B cell (primary cell): ENCODE data around the gene RANBP9. TPM values are rescaled to one million over a fixed set of nuclear protein-coding genes. Genes with fewer than 3 reads are reported as not detected.

Experiments used
- ATAC-seq: fragments of 200-7000 bp; cut with Tn5 transposase; one replicate; pipeline ENCODE4 v1.10.0; 2021; ENCODE audit warnings: low read depth, mild to moderate bottlenecking, moderate number of reproducible peaks, moderate library complexity
- CTCF ChIA-PET: fragments of 350-600 bp; sonication (Branson Sonifier 250); formaldehyde crosslinking; loops from one replicate; lab custom pipeline; 2021; ENCODE audit warnings: antibody characterized with exemption, inconsistent platforms; lab: Charles Lee
- POLR2A ChIA-PET: fragments of 350-600 bp; sonication (Branson Sonifier 250); formaldehyde crosslinking; loops from one replicate; lab custom pipeline; 2021; ENCODE audit warnings: antibody characterized with exemption; lab: Charles Lee
- DNase-seq: peaks from one replicate; pipeline ENCODE4 v3.0.0; 2013
- H2AFZ ChIP-seq: 2 replicates; pipeline ENCODE4 v1.6.1; 2012; ENCODE audit warnings: mild to moderate bottlenecking, low read depth, low read length; ENCODE audit not compliant: insufficient read depth, poor library complexity, severe bottlenecking
- H3K27ac ChIP-seq, 2 donors: 1 replicate in 1 of 2; 2 replicates in 1 of 2; pipeline ENCODE4 v1.5.1; 2012 to 2013; ENCODE audit warnings: low read length in 2 of 2, mild to moderate bottlenecking in 2 of 2, moderate library complexity in 1 of 2
- H3K27me3 ChIP-seq, 4 experiments: fragments of 200-600 bp in 1 of 4; sonication (generic) in 1 of 4; replicated peaks in 1 of 4; 1 replicate in 2 of 4; 2 replicates in 2 of 4; pipeline versions ENCODE4 v1.6.1 to v1.7.0; 2013 to 2016; ENCODE audit warnings: low read length in 3 of 4, mild to moderate bottlenecking in 2 of 4, mixed read lengths in 1 of 4, moderate library complexity in 1 of 4; ENCODE audit not compliant: insufficient read depth in 4 of 4, control insufficient read depth in 3 of 4; ENCODE audit errors: control extremely low read depth in 1 of 4
- H3K36me3 ChIP-seq, 2 experiments: replicated peaks in 1 of 2; 1 replicate in 1 of 2; 2 replicates in 1 of 2; pipeline versions ENCODE4 v1.6.1 to v1.7.1; 2013; ENCODE audit warnings: low read length in 1 of 2; ENCODE audit not compliant: insufficient read depth in 2 of 2, control insufficient read depth in 1 of 2; ENCODE audit errors: control extremely low read depth in 1 of 2, extremely low read depth in 1 of 2
- H3K4me1 ChIP-seq, 2 donors: fragments of 200-600 bp in 1 of 2; sonication (generic) in 1 of 2; 1 replicate in 1 of 2; 2 replicates in 1 of 2; pipeline versions ENCODE4 v1.5.1 to v1.6.1; 2013 to 2017; ENCODE audit warnings: low read length in 2 of 2; ENCODE audit not compliant: control insufficient read depth in 2 of 2, insufficient read depth in 2 of 2
- H3K4me2 ChIP-seq: replicated peaks from 2 replicates; pipeline ENCODE3; 2012; ENCODE audit warnings: mild to moderate bottlenecking, low read depth, low read length; ENCODE audit not compliant: poor library complexity, severe bottlenecking
- H3K4me3 ChIP-seq, 5 experiments: fragments of 200-600 bp in 1 of 5; sonication (generic) in 1 of 5; 1 replicate in 3 of 5; 2 replicates in 2 of 5; pipeline versions ENCODE4 v1.5.1 to v1.7.0; 2011 to 2016; ENCODE audit warnings: low read length in 4 of 5, mild to moderate bottlenecking in 4 of 5, low read depth in 2 of 5, control low read depth in 1 of 5, moderate library complexity in 1 of 5; ENCODE audit not compliant: insufficient read depth in 1 of 5; ENCODE audit errors: control extremely low read depth in 1 of 5, extremely low read depth in 1 of 5
- H3K79me2 ChIP-seq: fragments of 200-600 bp; sonication (generic); one replicate; pipeline ENCODE4 v1.6.0; 2016; ENCODE audit warnings: low read length; ENCODE audit not compliant: control insufficient read depth, insufficient read depth
- H3K9ac ChIP-seq: fragments of 200-600 bp; sonication (generic); 2 replicates; pipeline ENCODE4 v1.6.1; 2017; ENCODE audit warnings: mild to moderate bottlenecking, low read length, moderate library complexity
- H3K9me3 ChIP-seq, 3 donors: one replicate each; pipeline versions ENCODE4 v1.6.1 to v1.7.1; 2013; ENCODE audit warnings: low read length in 2 of 3; ENCODE audit not compliant: control insufficient read depth in 2 of 3, insufficient read depth in 1 of 3; ENCODE audit errors: control extremely low read depth in 1 of 3
- H4K20me1 ChIP-seq: 2 replicates; pipeline ENCODE4 v1.6.0; 2012; ENCODE audit warnings: mild to moderate bottlenecking, low read length; ENCODE audit not compliant: insufficient read depth, control insufficient read depth, poor library complexity, severe bottlenecking
- H3K27ac Mint-ChIP-seq: one replicate; pipeline ENCODE4 v1.8.0; 2021; ENCODE audit warnings: mixed read lengths
- H3K27me3 Mint-ChIP-seq: one replicate; pipeline ENCODE4 v1.8.0; 2021; ENCODE audit warnings: mixed read lengths
- H3K4me1 Mint-ChIP-seq: one replicate; pipeline ENCODE4 v1.8.0; 2021; ENCODE audit warnings: mixed read lengths
- H3K4me3 Mint-ChIP-seq: one replicate; pipeline ENCODE4 v1.8.0; 2021; ENCODE audit warnings: mixed read lengths
- H3K9me3 Mint-ChIP-seq: one replicate; pipeline ENCODE4 v1.8.0; 2022; ENCODE audit warnings: mixed read lengths; ENCODE audit not compliant: insufficient read depth
- CTCF ChIP-seq: fragments of 200-600 bp; IDR thresholded peaks from one replicate; pipeline ENCODE4 v1.8.0; 2022; ENCODE audit warnings: antibody characterized with exemption, mild to moderate bottlenecking
- EZH2 ChIP-seq: IDR thresholded peaks from 2 replicates; pipeline ENCODE4 v1.6.1; 2012; ENCODE audit warnings: borderline replicate concordance, low read depth, mild to moderate bottlenecking, moderate library complexity, low read length; ENCODE audit not compliant: insufficient read depth, poor library complexity, severe bottlenecking
- WGBS: methylation state at CpG from one replicate; pipeline ENCODE4 v1.1.5; 2013; ENCODE audit warnings: missing lambda C conversion rate; ENCODE audit not compliant: insufficient coverage; 5-methylcytosine and 5-hydroxymethylcytosine counted together
- intact Hi-C: fragments of 100-400 bp; cut with micrococcal nuclease; formaldehyde crosslinking; loops from one replicate; pipeline ENCODE4 v1.10.0; 2022
- polyA plus RNA-seq: library from polyadenylated mRNA; depleted of rRNA; stranded (reverse); fragments of >200 nt; gene quantifications from 2 replicates; pipeline ENCODE4 v1.2.3, GENCODE V29; 2012
- total RNA-seq, 2 donors: library from RNA; stranded (reverse); fragments of 120-200 nt in 1 of 2; gene quantifications; 1 replicate in 1 of 2; 2 replicates in 1 of 2; pipeline versions ENCODE4 v1.2.3 to v1.2.4, GENCODE V29; 2013 to 2022

RANBP9 gene
- total and polyA plus RNA-seq, 2 donors (not counting 1 experiment from before 2014, with no cell fraction given): 20.0 to 34.1 TPM

- peaks cover 75% of the 10 kb centered on the region for H3K4me1 Mint-ChIP-seq
- no peak for DNase-seq
- peaks cover 0 to 26% of the 10 kb centered on the region in 2 donors for H3K4me1 ChIP-seq
- no peak overlapping the region for H3K4me3 Mint-ChIP-seq
- no peak overlapping the region for H3K9ac ChIP-seq
- H3K27me3 ChIP-seq: no peaks in the 10 kb centered on the region
- no peak overlapping the region for H3K4me2 ChIP-seq
- TF ChIP-seq CTCF (no peak), EZH2 (no peak)
- H2AFZ ChIP-seq: no peak overlapping the region
- no peak overlapping the region for H3K27ac Mint-ChIP-seq
- no peak for ATAC-seq
- CTCF ChIA-PET: no interaction called here
- no peak overlapping the region for H3K27ac ChIP-seq
- H3K79me2 ChIP-seq: peaks cover 100% of the 10 kb centered on the region
- peaks cover 0 to under 1% (median 0%) of the 10 kb centered on the region in 3 donors for H3K9me3 ChIP-seq
- POLR2A ChIA-PET: interaction anchor here (0.8 kb wide), 1 partner anchor 50 kb away, joined by 3 read pairs; the partner anchor contains the start of gene NOL7
- H3K27me3 Mint-ChIP-seq: no peaks in the 10 kb centered on the region
- no peaks in the 10 kb centered on the region for H3K36me3 ChIP-seq
- H3K4me3 ChIP-seq: no peak overlapping the region
- peaks cover 74% of the 10 kb centered on the region for H4K20me1 ChIP-seq
- intact Hi-C loops: no loop called here
- no peaks in the 10 kb centered on the region for H3K9me3 Mint-ChIP-seq
Observed at GRCh38 chr6:13664703-13665352, 46.8 kb downstream of the RANBP9 start.

DNA sequence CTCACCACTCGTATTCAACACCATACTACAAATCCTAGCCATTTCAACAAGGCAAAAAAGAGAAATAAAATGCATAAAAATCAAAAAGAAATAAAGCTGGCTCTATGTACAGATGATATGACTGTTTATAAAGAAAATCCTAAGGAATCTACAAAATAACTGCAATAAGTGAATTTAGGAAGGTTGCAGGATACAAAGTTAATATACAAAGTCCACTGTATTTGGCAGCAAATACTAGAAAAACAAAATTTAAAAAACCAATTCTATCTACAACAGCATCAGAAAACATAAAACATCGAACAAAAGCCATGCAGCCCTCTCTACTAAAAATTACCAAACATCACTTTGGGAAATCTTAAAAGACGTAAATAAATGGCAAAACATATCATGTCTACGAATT lies 47.6 kb downstream of the RANBP9 start:
- H3K27ac ChIP-seq: no peak overlapping the region
- DNase-seq: no peak
- no peaks in the 10 kb centered on the region for H3K36me3 ChIP-seq
- no peak overlapping the region for H3K4me3 Mint-ChIP-seq
- no peak overlapping the region for H3K4me2 ChIP-seq
- CTCF ChIA-PET: no interaction called here
- WGBS: 100% methylated on average over 2 of the region's 4 CpGs
- TF ChIP-seq CTCF (no peak), EZH2 (no peak)
- H3K9me3 Mint-ChIP-seq: no peaks in the 10 kb centered on the region
- H3K9ac ChIP-seq: no peak overlapping the region
- ATAC-seq: no peak
- peaks cover 69% of the 10 kb centered on the region for H4K20me1 ChIP-seq
- H3K9me3 ChIP-seq: no peaks in the 10 kb centered on the region
- H3K4me1 ChIP-seq: peaks cover 0 to 26% of the 10 kb centered on the region in 2 donors
- POLR2A ChIA-PET: interaction anchor here (0.8 kb wide), 1 partner anchor 49 kb away, joined by 3 read pairs; the partner anchor contains the start of gene NOL7
- H3K79me2 ChIP-seq: peaks cover 100% of the 10 kb centered on the region
- H3K4me3 ChIP-seq: no peak overlapping the region
- no peaks in the 10 kb centered on the region for H3K27me3 Mint-ChIP-seq
- H2AFZ ChIP-seq: no peak overlapping the region
- H3K27ac Mint-ChIP-seq: no peak overlapping the region
- H3K27me3 ChIP-seq: no peaks in the 10 kb centered on the region
- intact Hi-C loops: no loop called here
- H3K4me1 Mint-ChIP-seq: peaks cover 69% of the 10 kb centered on the region
